NCI-H748 (cell line): Measurements from ENCODE around the gene TMEM147.

Experiments used
- DNase-seq: peaks from one replicate; lab custom pipeline; 2025; ENCODE audit not compliant: unreplicated experiment; lab: John Stamatoyannopoulos, UW

Gene TMEM147

GRCh38 chr19:35545001-35545854, at the start of gene TMEM147:
Gene TMEM147, plus strand, starts transcription at chr19:35545626. Its CDS starts 114 bp downstream, at chr19:35545740.
- peak; percentile 95 for DNase-seq

GRCh38 chr19:35497406-35497805, 48.0 kb upstream of the TMEM147 start:
- no peak for DNase-seq

- no peak for DNase-seq
Observed at GRCh38 chr19:35498220-35498619, 47.2 kb upstream of the TMEM147 start.

- no peak for DNase-seq
Observed at GRCh38 chr19:35498984-35499527, 46.4 kb upstream of the TMEM147 start.

GRCh38 chr19:35500611-35501010, 44.8 kb upstream of the TMEM147 start:
- DNase-seq, result no peak

- no peak for DNase-seq
Observed at GRCh38 chr19:35501684-35502083, 43.7 kb upstream of the TMEM147 start.

- DNase-seq, result no peak
Observed at GRCh38 chr19:35502751-35503150, 42.7 kb upstream of the TMEM147 start.

GRCh38 chr19:35506011-35506410, 39.4 kb upstream of the TMEM147 start:
- DNase-seq, result no peak

- DNase-seq, result no peak
Observed at GRCh38 chr19:35507561-35507960, 37.9 kb upstream of the TMEM147 start.

GRCh38 chr19:35508129-35508528, 37.3 kb upstream of the TMEM147 start:
- no peak for DNase-seq

- peak; percentile 85 for DNase-seq
Observed at GRCh38 chr19:35509018-35509652, 36.3 kb upstream of the TMEM147 start.

GRCh38 chr19:35509861-35510625, 35.4 kb upstream of the TMEM147 start:
- peak; percentile 89 for DNase-seq

- DNase-seq, result no peak
Observed at GRCh38 chr19:35510626-35510964, 34.8 kb upstream of the TMEM147 start.

GRCh38 chr19:35511337-35511736, 34.1 kb upstream of the TMEM147 start:
- DNase-seq, result no peak

GRCh38 chr19:35512831-35513627, 32.4 kb upstream of the TMEM147 start:
- no peak for DNase-seq

- no peak for DNase-seq
Observed at GRCh38 chr19:35513628-35514281, 31.7 kb upstream of the TMEM147 start, which contains the start of gene DMKN. Gene DMKN, minus strand, starts transcription at chr19:35513649. Its CDS starts 174 bp downstream, at chr19:35513475.

- DNase-seq, result no peak
Observed at GRCh38 chr19:35514282-35514809, 31.1 kb upstream of the TMEM147 start.

- DNase-seq, result no peak
Observed at GRCh38 chr19:35516310-35516709, 29.1 kb upstream of the TMEM147 start.

- DNase-seq, result no peak
Observed at GRCh38 chr19:35517342-35517741, 28.1 kb upstream of the TMEM147 start.

GRCh38 chr19:35518313-35518712, 27.1 kb upstream of the TMEM147 start:
- no peak for DNase-seq
